HG03354 (cell line): Measurements from ENCODE around the gene MSANTD2.

Source experiments
- ATAC-seq: cut with Tn5 transposase; IDR thresholded peaks from one replicate; pipeline ENCODE4 v1.9.1; 2021; ENCODE audit warnings: mild to moderate bottlenecking; ENCODE audit not compliant: unreplicated experiment, poor library complexity, severe bottlenecking

MSANTD2 gene

GRCh38 chr11:124823512-124824376, 23.5 kb upstream of the MSANTD2 start:
- no peak for ATAC-seq

GRCh38 chr11:124821995-124822730, 22.0 kb upstream of the MSANTD2 start:
- no peak for ATAC-seq

- ATAC-seq, result no peak
Observed at GRCh38 chr11:124817036-124817435, 16.8 kb upstream of the MSANTD2 start.

GRCh38 chr11:124814739-124815138, 14.5 kb upstream of the MSANTD2 start:
- no peak for ATAC-seq

GRCh38 chr11:124812876-124813275, 12.7 kb upstream of the MSANTD2 start:
- no peak for ATAC-seq

GRCh38 chr11:124811399-124812125, 11.4 kb upstream of the MSANTD2 start:
- ATAC-seq, result no peak

- no peak for ATAC-seq
Observed at GRCh38 chr11:124807660-124808270, 7.6 kb upstream of the MSANTD2 start.

- ATAC-seq, result no peak
Observed at GRCh38 chr11:124807201-124807600, 7.0 kb upstream of the MSANTD2 start.

GRCh38 chr11:124804884-124805283, 4.7 kb upstream of the MSANTD2 start:
- no peak for ATAC-seq

GRCh38 chr11:124801636-124802312, 1.6 kb upstream of the MSANTD2 start:
- ATAC-seq, result no peak

GRCh38 chr11:124801014-124801413, 808 bp upstream of the MSANTD2 start:
- ATAC-seq, result no peak

- ATAC-seq, result peak; percentile 53
Observed at GRCh38 chr11:124799348-124800225, 619 bp downstream of the MSANTD2 start.

- ATAC-seq, result peak; percentile 16
Observed at GRCh38 chr11:124798991-124799347, 1.2 kb downstream of the MSANTD2 start.

GRCh38 chr11:124796312-124796711, 3.9 kb downstream of the MSANTD2 start:
- ATAC-seq, result no peak

GRCh38 chr11:124793466-124794278, 6.5 kb downstream of the MSANTD2 start:
- ATAC-seq, result peak; percentile 63

- ATAC-seq, result peak; percentile 87
Observed at GRCh38 chr11:124791626-124792341, 8.4 kb downstream of the MSANTD2 start.

- ATAC-seq, result no peak
Observed at GRCh38 chr11:124788521-124788920, 11.7 kb downstream of the MSANTD2 start.
